K562 (cell line): ENCODE results near the gene ZNF441. TPM values are rescaled to one million over a fixed set of nuclear protein-coding genes. Genes with fewer than 3 reads are reported as not detected.

Experiments
- ATAC-seq: fragments of 200-7000 bp; cut with Tn5 transposase; 3 replicates; pipeline ENCODE4 v1.9.1; 2020; ENCODE audit warnings: moderate library complexity
- BruUV-seq: library from RNA; stranded (reverse); fragments of 400-500 nt; replicated peaks from 2 replicates; lab custom pipeline; 2021; lab: Mats Ljungman, UMichigan
- CTCF ChIA-PET: fragments of 300-600 bp; formaldehyde crosslinking; extraction: SDS; loops from one replicate; lab custom pipeline; 2021; ENCODE audit warnings: low intra/inter-chr PET ratio; lab: Yijun Ruan, JAX
- POLR2A ChIA-PET: fragments of 300-600, 350-650 bp; sonication (Branson Sonifier 250); formaldehyde crosslinking; extraction: SDS; loops from one replicate; lab custom pipeline; 2021; ENCODE audit warnings: antibody characterized with exemption, inconsistent platforms; lab: Yijun Ruan, JAX
- DNase-seq, 4 experiments: peaks; one replicate each; pipeline versions ENCODE4 v3.0.0 to v3.0.0-alpha.2; 2011 to 2018; ENCODE audit warnings: low spot score in 3 of 4, mixed read lengths in 3 of 4; ENCODE audit errors: extremely low read depth in 1 of 4
- FAIRE-seq: peaks from 2 replicates; lab custom pipeline; 2011; peaks lifted over from hg19 to GRCh38; lab: Jason Lieb, UNC
- H2AFZ ChIP-seq: 2 replicates; pipeline ENCODE4 v1.6.0; 2011; ENCODE audit warnings: low read depth, low read length, control low read depth, inconsistent platforms
- H3K27ac ChIP-seq: fragments of 200-600 bp; 3 replicates; pipeline ENCODE4 v1.8.0; 2011; ENCODE audit warnings: low read depth, mild to moderate bottlenecking, control low read depth, inconsistent platforms, low read length, moderate library complexity, mixed read lengths; ENCODE audit errors: extremely low read depth
- H3K27me3 ChIP-seq, 2 experiments: fragments of 300-600 bp in 1 of 2; 2 replicates in 1 of 2; 3 replicates in 1 of 2; pipeline versions ENCODE4 v1.6.0 to v1.8.0; 2011; ENCODE audit warnings: inconsistent platforms in 2 of 2, low read length in 2 of 2, mild to moderate bottlenecking in 1 of 2, mixed read lengths in 1 of 2, moderate library complexity in 1 of 2; ENCODE audit not compliant: control insufficient read depth in 2 of 2, insufficient read depth in 2 of 2
- H3K36me3 ChIP-seq: fragments of 300-600 bp; 3 replicates; pipeline ENCODE4 v1.8.0; 2011; ENCODE audit warnings: mild to moderate bottlenecking, low read length, inconsistent platforms; ENCODE audit not compliant: control insufficient read depth, insufficient read depth
- H3K4me1 ChIP-seq, 2 experiments: fragments of 200-600 bp in 1 of 2; replicated peaks in 1 of 2; 2 replicates in 1 of 2; 3 replicates in 1 of 2; pipeline versions ENCODE4 v1.5.1 to v1.8.0; 2011; ENCODE audit warnings: inconsistent platforms in 2 of 2, low read length in 2 of 2, mild to moderate bottlenecking in 1 of 2, mixed read lengths in 1 of 2, moderate library complexity in 1 of 2; ENCODE audit not compliant: control insufficient read depth in 2 of 2, insufficient read depth in 2 of 2
- H3K4me2 ChIP-seq: 2 replicates; pipeline ENCODE4 v1.6.1; 2011; ENCODE audit warnings: low read length, control low read depth, inconsistent platforms, mixed read lengths; ENCODE audit not compliant: insufficient read depth
- H3K4me3 ChIP-seq: fragments of 200-600 bp; sonication (generic), shearing (Covaris generic); 2 replicates; pipeline ENCODE4 v1.5.1; 2016; ENCODE audit warnings: control low read depth, inconsistent platforms
- H3K79me2 ChIP-seq: fragments of 200-600 bp; 3 replicates; pipeline ENCODE4 v1.8.0; 2011; ENCODE audit warnings: low read length, inconsistent platforms; ENCODE audit not compliant: control insufficient read depth, insufficient read depth
- H3K9ac ChIP-seq, 2 experiments: 2 replicates each; pipeline versions ENCODE4 v1.6.0 to v1.6.1; 2011; ENCODE audit warnings: low read depth in 2 of 2, low read length in 2 of 2, control low read depth in 1 of 2, inconsistent platforms in 1 of 2, mild to moderate bottlenecking in 1 of 2, mixed read lengths in 1 of 2; ENCODE audit not compliant: insufficient read depth in 1 of 2
- H3K9me1 ChIP-seq: one replicate; pipeline ENCODE4 v1.6.0; 2011; ENCODE audit warnings: inconsistent platforms, mild to moderate bottlenecking, low read length, moderate library complexity; ENCODE audit not compliant: control insufficient read depth, insufficient read depth
- H3K9me3 ChIP-seq: replicated peaks from 2 replicates; pipeline ENCODE4 v1.5.1; 2011; ENCODE audit warnings: low read depth, low read length, inconsistent platforms; ENCODE audit not compliant: control insufficient read depth, insufficient read depth
- H4K20me1 ChIP-seq: replicated peaks from 2 replicates; pipeline ENCODE4 v1.6.1; 2011; ENCODE audit warnings: low read length, inconsistent platforms, mixed read lengths; ENCODE audit not compliant: control insufficient read depth, insufficient read depth
- ATF4 ChIP-seq: fragments of 450-650 bp; formaldehyde crosslinking; IDR thresholded peaks from 2 replicates; pipeline ENCODE4 v1.4.0; 2022; ENCODE audit warnings: mild to moderate bottlenecking, moderate library complexity
- CTCFL ChIP-seq: IDR thresholded peaks from 2 replicates; pipeline ENCODE4 v1.6.1; 2011; ENCODE audit warnings: borderline replicate concordance, low read depth, mild to moderate bottlenecking, moderate library complexity, low read length; ENCODE audit not compliant: insufficient read depth, poor library complexity, severe bottlenecking
- ELF2 ChIP-seq: fragments of 250-450 bp; sonication (Bioruptor Pico); IDR thresholded peaks from 2 replicates; pipeline ENCODE4 v1.5.0; 2021; ENCODE audit warnings: mild to moderate bottlenecking
- EP400 ChIP-seq: fragments of 450-650 bp; IDR thresholded peaks from 2 replicates; pipeline ENCODE4 v1.6.1; 2017; ENCODE audit warnings: antibody characterized with exemption, mild to moderate bottlenecking, moderate library complexity
- HOXB6 ChIP-seq: fragments of 250-450 bp; sonication (Bioruptor Pico); IDR thresholded peaks from 2 replicates; pipeline ENCODE4 v1.5.1; 2022; ENCODE audit warnings: mild to moderate bottlenecking, borderline replicate concordance
- ILF3 ChIP-seq: fragments of 450-650 bp; IDR thresholded peaks from 2 replicates; pipeline ENCODE4 v1.6.1; 2018; ENCODE audit warnings: antibody characterized with exemption, mild to moderate bottlenecking, moderate library complexity, borderline replicate concordance
- KAT8 ChIP-seq: fragments of 450-650 bp; IDR thresholded peaks from 2 replicates; pipeline ENCODE4 v1.6.1; 2016; ENCODE audit warnings: low read depth, mild to moderate bottlenecking
- KDM5B ChIP-seq: fragments of 200-600 bp; sonication (generic); IDR thresholded peaks from 2 replicates; pipeline ENCODE4 v1.6.1; 2012; ENCODE audit warnings: low read depth, mild to moderate bottlenecking, moderate library complexity, low read length, control low read depth, inconsistent platforms; ENCODE audit not compliant: insufficient replicate concordance
- NR4A1 ChIP-seq, 2 experiments: fragments of 250-450 bp in 1 of 2; fragments of 450-650 bp in 1 of 2; sonication (Bioruptor Pico) in 1 of 2; IDR thresholded peaks; 2 replicates each; pipeline versions ENCODE4 v1.4.0 to v1.6.1; 2016 to 2020; ENCODE audit warnings: mild to moderate bottlenecking in 2 of 2, missing compliant biosample characterization in 1 of 2, missing genetic modification characterization in 1 of 2, moderate library complexity in 1 of 2
- RBM14 ChIP-seq: fragments of 200-400 bp; formaldehyde crosslinking; IDR thresholded peaks from 2 replicates; pipeline ENCODE4 v1.6.1; 2018; ENCODE audit warnings: low read depth, mild to moderate bottlenecking, low read length, moderate library complexity, borderline replicate concordance; ENCODE audit not compliant: insufficient read depth
- SMARCB1 ChIP-seq: IDR thresholded peaks from 2 replicates; pipeline ENCODE4 v1.6.1; 2011; ENCODE audit warnings: improper control_type of control experiment, low read depth; ENCODE audit not compliant: insufficient read length
- TCF3 ChIP-seq: sonication (generic); formaldehyde crosslinking; IDR thresholded peaks from 2 replicates; pipeline ENCODE4 v1.4.0; 2020; ENCODE audit warnings: mild to moderate bottlenecking, missing genetic modification reagents
- THRAP3 ChIP-seq: fragments of 450-650 bp; IDR thresholded peaks from 2 replicates; pipeline ENCODE4 v1.6.1; 2016; ENCODE audit warnings: mild to moderate bottlenecking, inconsistent platforms, borderline replicate concordance
- TRIM28 ChIP-seq: fragments of 450-650 bp; IDR thresholded peaks from 2 replicates; pipeline ENCODE4 v1.6.1; 2017
- WHSC1 ChIP-seq: IDR thresholded peaks from one replicate; pipeline ENCODE4 v1.6.1; 2012; ENCODE audit warnings: low read length, control low read depth, inconsistent platforms
- ZNF274 ChIP-seq: IDR thresholded peaks from 2 replicates; pipeline ENCODE4 v1.6.1; 2011; ENCODE audit warnings: low read depth, mild to moderate bottlenecking, low read length, moderate library complexity, borderline replicate concordance
- ZNF561 ChIP-seq: fragments of 450-650 bp; formaldehyde crosslinking; conservative IDR thresholded peaks from 2 replicates; pipeline ENCODE4 v1.4.0; 2020; ENCODE audit warnings: mild to moderate bottlenecking, moderate library complexity
- ZNF76 ChIP-seq: fragments of 250-450 bp; sonication (Bioruptor Pico); IDR thresholded peaks from 2 replicates; pipeline ENCODE4 v1.4.0; 2020; ENCODE audit warnings: mild to moderate bottlenecking, moderate library complexity, borderline replicate concordance
- ZNF830 ChIP-seq: fragments of 250-450 bp; sonication (Bioruptor Pico); IDR thresholded peaks from 2 replicates; pipeline ENCODE4 v1.5.0; 2021; ENCODE audit warnings: mild to moderate bottlenecking
- WGBS: fragments of 100-300 bp; shearing (Covaris generic); methylation state at CpG from one replicate; pipeline ENCODE4 v1.1.6; 2016; ENCODE audit warnings: low coverage, mixed read lengths; ENCODE audit not compliant: insufficient coverage; ENCODE audit errors: missing lambda C conversion rate; 5-methylcytosine and 5-hydroxymethylcytosine counted together
- in situ Hi-C: fragments of 300-500 bp; cut with MboI; formaldehyde crosslinking; loops from 4 replicates; pipeline ENCODE4 v1.15.0; 2018; ENCODE audit warnings: inconsistent platforms, mixed read lengths
- intact Hi-C: fragments of 100-400 bp; cut with micrococcal nuclease; formaldehyde crosslinking; loops from 2 replicates; pipeline ENCODE4 v1.14.2; 2022
- polyA plus RNA-seq, 8 experiments: library from polyadenylated mRNA; depleted of rRNA in 4 of 8; stranded (reverse) in 5 of 8; unstranded in 3 of 8; fragments of >200 nt; fragmentation: Nextera tagmentation in 2 of 8; fragmentation: Illumina TruSeq in 1 of 8; extraction: Ambion mirVana in 2 of 8; extraction: Trizol in 1 of 8; gene quantifications; 2 replicates each; pipeline versions ENCODE4 v1.2.1 to v1.2.3, GENCODE V29; 2011 to 2014; ENCODE audit warnings: inconsistent platforms in 1 of 8, missing spikeins in 1 of 8
- total RNA-seq, 7 experiments: library from RNA; depleted of rRNA in 6 of 7; stranded (reverse); fragments of >200 nt in 6 of 7; fragmentation: Illumina TruSeq in 2 of 7; extraction: Trizol in 2 of 7; gene quantifications; 2 replicates each; pipeline versions ENCODE4 v1.2.1 to v1.2.3, GENCODE V29; 2011 to 2021; ENCODE audit warnings: low replicate concordance in 1 of 7

ZNF441 gene
- total and polyA plus RNA-seq, 9 of the 15 experiments (the other 6 are each of a cell fraction or from before 2014, with no cell fraction given), result 1.9 to 14.0 (median 7.8) TPM

GRCh38 chr19:11722414-11722813, 44.4 kb upstream of the ZNF441 start:
- Histone ChIP-seq H3K4me2 (no peak overlapping the region), H3K27ac (no peak overlapping the region), H3K9me1 (no peaks in the 10 kb centered on the region), H3K9me3 (peaks cover 16% of the 10 kb centered on the region), H3K4me1 (no peaks in the 10 kb centered on the region), H3K79me2 (no peaks in the 10 kb centered on the region; the same call in 2 of the 3 replicates), H2AFZ (no peak overlapping the region), H3K4me3 (no peak overlapping the region), H3K9ac (no peak overlapping the region), H4K20me1 (no peaks in the 10 kb centered on the region), H3K36me3 (peaks cover 49% of the 10 kb centered on the region), H3K27me3 (no peaks in the 10 kb centered on the region)
- WGBS, result 81% methylated on average over 10 of the region's 10 CpGs
- no TSS peak for BruUV-seq
- ATAC-seq, result no peak
- intact Hi-C loops (no loop called here), in situ Hi-C loops (no loop called here)
- ChIA-PET POLR2A (no interaction called here), CTCF (no interaction called here)
- FAIRE-seq, result no peak
- no peak for DNase-seq
- no peak for TF ChIP-seq ELF2
- TF ChIP-seq ZNF830 (CRISPR knock-in tag), result no peak
- TF ChIP-seq HOXB6 (CRISPR knock-in tag), result no peak
- TF ChIP-seq ZNF76 (CRISPR knock-in tag), result no peak
- no peak for TF ChIP-seq EP400
- no peak for TF ChIP-seq ATF4 (CRISPR knock-in tag)
- no peak for TF ChIP-seq KDM5B
- TF ChIP-seq KAT8, result no peak
- TF ChIP-seq WHSC1, result no peak
- no peak for TF ChIP-seq RBM14
- TF ChIP-seq ZNF274, result peak; percentile 70; the same call in 1 of the 2 replicates
- no peak for TF ChIP-seq NR4A1 (CRISPR knock-in tag; IDR thresholded peaks at IDR 0.05)
- TF ChIP-seq NR4A1 (tag; IDR thresholded peaks at IDR 0.05), result no peak
- TF ChIP-seq ZNF561 (CRISPR knock-in tag), result no peak
- no peak for TF ChIP-seq CTCFL
- no peak for TF ChIP-seq TCF3 (CRISPR knock-in tag)
- no peak for TF ChIP-seq THRAP3
- TF ChIP-seq ILF3, result no peak
- TF ChIP-seq SMARCB1, result no peak
- peak; percentile 58; the same call in 1 of the 2 replicates for TF ChIP-seq TRIM28
